CD4-positive, alpha-beta T cell treated with Interleukin-17A for 1 hour (primary cell): ENCODE data around the gene MOBP.
"Not testable (repeated sequence)": the region's sequence is repeated elsewhere in the genome, so short reads cannot be mapped to it uniquely, and the experiment has no call there.

Experiments used
- DNase-seq: peaks from one replicate; pipeline ENCODE4 v3.0.0-alpha.2; 2020

Gene MOBP

GRCh38 chr3:39453134-39453533 is 14.3 kb upstream of the MOBP start:
- DNase-seq = no peak

GRCh38 chr3:39453872-39454271 is 13.6 kb upstream of the MOBP start:
- not testable (repeated sequence) for DNase-seq

GRCh38 chr3:39454591-39455217 is 12.8 kb upstream of the MOBP start:
- no peak for DNase-seq

GRCh38 chr3:39456159-39456558 is 11.3 kb upstream of the MOBP start:
- DNase-seq = no peak

- no peak for DNase-seq
These were observed 10.1 kb upstream of the MOBP start for GRCh38 chr3:39457361-39457760.

GRCh38 chr3:39458579-39458978 is 8.9 kb upstream of the MOBP start:
- not testable (repeated sequence) for DNase-seq

GRCh38 chr3:39460677-39461076 is 6.8 kb upstream of the MOBP start:
- no peak for DNase-seq

- no peak for DNase-seq
These were observed 4.2 kb upstream of the MOBP start for GRCh38 chr3:39463269-39463668.

GRCh38 chr3:39466988-39467387 is 492 bp upstream of the MOBP start:
- DNase-seq = no peak

GRCh38 chr3:39468108-39468436 is 592 bp downstream of the MOBP start:
- DNase-seq = no peak

- DNase-seq = no peak
These were observed 1.8 kb downstream of the MOBP start for GRCh38 chr3:39469258-39469657.

- DNase-seq = no peak
These were observed 2.5 kb downstream of the MOBP start for GRCh38 chr3:39469945-39470344.

GRCh38 chr3:39471652-39472051 is 4.2 kb downstream of the MOBP start:
- no peak for DNase-seq

GRCh38 chr3:39473452-39474125 is 6.1 kb downstream of the MOBP start:
- no peak for DNase-seq

GRCh38 chr3:39474126-39474515 is 6.6 kb downstream of the MOBP start:
- DNase-seq = no peak

- DNase-seq = no peak
These were observed 9.3 kb downstream of the MOBP start for GRCh38 chr3:39476783-39477182.

- DNase-seq = no peak
These were observed 10.7 kb downstream of the MOBP start for GRCh38 chr3:39478226-39478625.

- DNase-seq = no peak
These were observed 12.4 kb downstream of the MOBP start for GRCh38 chr3:39479701-39480414.

GRCh38 chr3:39485547-39485946 is 18.1 kb downstream of the MOBP start:
- DNase-seq = no peak

GRCh38 chr3:39491014-39491413 is 23.5 kb downstream of the MOBP start:
- no peak for DNase-seq

- no peak for DNase-seq
These were observed 24.4 kb downstream of the MOBP start for GRCh38 chr3:39491733-39492350.

- DNase-seq = no peak
These were observed 27.3 kb downstream of the MOBP start for GRCh38 chr3:39494781-39495180.

- DNase-seq = no peak
These were observed 30.3 kb downstream of the MOBP start for GRCh38 chr3:39497753-39498152.
